ENCODE measurements around the gene FOXP4.

FOXP4 gene

DNA sequence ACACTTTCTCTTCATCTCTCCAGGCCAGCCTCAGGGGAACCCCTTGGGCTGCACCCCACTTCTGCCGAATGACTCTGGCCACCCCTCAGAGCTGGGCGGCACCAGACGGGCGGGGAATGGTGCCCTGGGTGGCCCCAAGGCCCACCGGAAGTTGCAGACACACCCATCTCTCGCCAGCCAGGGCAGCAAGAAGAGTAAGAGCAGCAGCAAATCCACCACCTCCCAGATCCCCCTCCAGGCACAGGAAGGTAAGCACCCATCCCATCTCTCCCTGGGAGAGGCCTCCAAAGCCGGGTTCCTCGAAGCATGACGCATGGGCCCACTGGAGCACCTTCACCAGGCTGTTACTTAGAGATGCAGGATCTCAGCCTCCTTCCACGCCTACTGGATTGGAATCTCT lies 103.4 kb downstream of the FOXP4 start:
- no peak for DNase-seq

DNA sequence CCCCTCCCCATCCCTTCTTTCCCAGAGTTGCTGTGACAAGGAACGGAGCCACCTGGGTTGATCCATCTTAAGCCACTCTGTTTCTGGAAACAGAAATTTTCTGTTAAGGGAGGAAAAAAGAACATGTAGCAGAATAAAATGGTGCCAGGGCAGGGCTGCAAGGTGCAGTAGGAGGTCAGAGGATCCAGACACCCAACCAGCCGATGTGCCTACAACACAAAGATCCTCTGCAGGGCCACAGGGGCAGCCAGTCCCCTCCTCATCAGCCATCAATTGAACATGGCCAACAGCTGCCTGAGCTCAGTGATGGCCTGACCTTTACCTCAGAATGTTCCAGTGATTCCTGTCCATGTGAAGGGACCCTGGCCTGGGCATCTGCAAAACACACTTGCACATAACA lies 103.9 kb downstream of the FOXP4 start:
- no peak for DNase-seq

DNA sequence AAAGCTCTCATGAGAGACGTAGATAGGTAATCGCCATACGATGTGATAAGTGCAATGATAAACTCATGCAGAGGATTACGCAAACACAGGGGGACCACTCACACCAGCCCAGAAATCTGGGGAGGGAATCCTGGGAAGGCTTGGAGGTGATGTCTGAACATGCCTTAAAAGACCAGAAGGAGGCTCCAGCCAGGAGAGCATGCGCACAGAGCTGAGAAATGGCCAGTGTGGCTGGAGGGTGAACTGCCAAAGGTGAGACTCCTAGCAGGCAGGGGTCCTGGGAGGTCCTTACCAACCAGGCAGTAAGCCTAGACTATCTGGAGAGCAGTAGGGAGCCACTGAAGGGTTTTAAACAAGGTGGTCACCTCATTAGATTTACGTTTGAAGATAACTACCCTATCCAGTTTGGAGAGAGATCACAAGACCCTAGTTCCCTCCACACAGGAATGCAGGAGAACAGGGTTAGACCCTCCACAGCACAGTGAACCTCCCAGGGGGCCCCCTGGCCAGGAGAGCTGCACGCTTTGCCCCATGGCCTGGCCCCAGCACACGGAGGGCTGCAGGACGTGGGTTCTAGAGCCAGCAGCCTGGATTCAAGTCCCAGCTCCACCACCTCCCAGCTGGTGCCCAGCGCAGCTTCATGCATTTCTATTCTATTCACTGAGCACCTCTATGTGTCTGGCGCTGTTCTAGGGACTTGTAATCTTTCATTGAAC lies 105.2 kb downstream of the FOXP4 start:
- no peak for DNase-seq
